OCI-LY7 (cell line): ENCODE data around the gene OPTN.

ENCODE experiments used
- EZH2phosphoT487 ChIP-seq: fragments of 200-600 bp; sonication (generic); IDR thresholded peaks from 2 replicates; pipeline ENCODE4 v1.6.1; 2018; ENCODE audit warnings: low read depth, borderline replicate concordance, mild to moderate bottlenecking, mixed run types, antibody characterized with exemption, low read length, moderate library complexity, mixed read lengths
- TF ChIP-seq, protein P1 (sequence below): fragments of 200-600 bp; sonication (generic); conservative IDR thresholded peaks from 2 replicates; pipeline ENCODE4 v1.5.1; 2014; ENCODE audit warnings: mild to moderate bottlenecking, antibody characterized with exemption, low read length, moderate library complexity, mixed read lengths

DNA sequence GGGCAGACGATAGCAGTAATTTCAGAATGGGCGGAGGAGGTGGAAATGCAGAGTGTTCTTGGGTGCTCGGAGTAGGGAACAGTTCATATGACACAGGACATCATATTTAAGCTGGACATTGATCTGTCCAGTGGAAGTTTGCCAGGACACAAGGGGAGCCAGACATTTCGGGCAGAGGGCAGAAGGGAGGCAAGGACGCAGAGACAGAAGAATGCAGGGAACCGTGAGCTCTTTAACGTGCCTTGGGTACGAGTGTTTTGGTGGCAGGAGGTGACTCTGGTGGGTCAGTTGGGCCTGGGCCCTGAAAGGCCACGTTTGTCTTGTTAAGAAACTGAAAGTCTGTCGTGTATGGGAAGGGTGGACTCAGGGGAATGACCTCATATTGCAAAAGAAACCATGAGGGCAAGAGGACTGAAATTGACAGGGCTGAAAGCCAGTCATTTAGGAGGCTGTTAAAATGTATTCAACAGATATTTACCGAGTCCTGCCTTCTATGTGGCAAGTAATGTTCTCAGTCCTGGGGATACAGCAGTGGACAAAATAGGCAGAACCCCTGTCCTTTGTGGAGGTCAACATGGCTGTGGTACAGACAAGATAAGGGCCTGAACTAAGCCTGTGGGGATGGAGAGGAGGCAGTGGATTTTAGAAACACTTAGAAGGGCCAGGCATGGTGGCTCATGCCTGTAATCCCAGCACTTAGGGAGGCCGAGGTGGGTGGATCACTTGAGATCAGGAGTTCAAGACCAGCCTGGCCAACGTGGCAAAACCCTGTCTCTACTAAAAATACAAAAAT, 2.2 kb downstream of the OPTN start:
- TF ChIP-seq, protein P1, sequence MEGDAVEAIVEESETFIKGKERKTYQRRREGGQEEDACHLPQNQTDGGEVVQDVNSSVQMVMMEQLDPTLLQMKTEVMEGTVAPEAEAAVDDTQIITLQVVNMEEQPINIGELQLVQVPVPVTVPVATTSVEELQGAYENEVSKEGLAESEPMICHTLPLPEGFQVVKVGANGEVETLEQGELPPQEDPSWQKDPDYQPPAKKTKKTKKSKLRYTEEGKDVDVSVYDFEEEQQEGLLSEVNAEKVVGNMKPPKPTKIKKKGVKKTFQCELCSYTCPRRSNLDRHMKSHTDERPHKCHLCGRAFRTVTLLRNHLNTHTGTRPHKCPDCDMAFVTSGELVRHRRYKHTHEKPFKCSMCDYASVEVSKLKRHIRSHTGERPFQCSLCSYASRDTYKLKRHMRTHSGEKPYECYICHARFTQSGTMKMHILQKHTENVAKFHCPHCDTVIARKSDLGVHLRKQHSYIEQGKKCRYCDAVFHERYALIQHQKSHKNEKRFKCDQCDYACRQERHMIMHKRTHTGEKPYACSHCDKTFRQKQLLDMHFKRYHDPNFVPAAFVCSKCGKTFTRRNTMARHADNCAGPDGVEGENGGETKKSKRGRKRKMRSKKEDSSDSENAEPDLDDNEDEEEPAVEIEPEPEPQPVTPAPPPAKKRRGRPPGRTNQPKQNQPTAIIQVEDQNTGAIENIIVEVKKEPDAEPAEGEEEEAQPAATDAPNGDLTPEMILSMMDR: no peak
- TF ChIP-seq EZH2phosphoT487: no peak
